Measurements from ENCODE around the gene TAB2.

The TAB2 gene

GRCh38 chr6:149332602-149333265 is 15.2 kb downstream of the TAB2 start:
- no CpG with 5 or more reads among the region's 5 CpGs for WGBS, 2 experiments (ENCODE audit: insufficient coverage in 2 of 2)
- Histone ChIP-seq H3K27ac (ENCODE audit: low read depth, low read length, severe bottlenecking) (peak overlapping the region; percentile 36), H3K36me3 (ENCODE audit: control insufficient read depth, insufficient read depth, low read length) (no peaks in the 10 kb centered on the region), H3K4me3 (ENCODE audit: extremely low read depth, insufficient read depth, low read length, poor library complexity, severe bottlenecking) (no peak overlapping the region), H3K9me3 (ENCODE audit: control insufficient read depth, low read length) (no peaks in the 10 kb centered on the region), H3K4me1 (ENCODE audit: control insufficient read depth, insufficient read depth, low read length, poor library complexity, severe bottlenecking) (peaks cover 60% of the 10 kb centered on the region)

- no peak overlapping the region for H3K4me3 ChIP-seq (ENCODE audit: extremely low read depth, insufficient read depth, low read length, poor library complexity, severe bottlenecking)
- 100% methylated on average over 3 of the region's 4 CpGs; no CpG with 5 or more reads in 1 of the 2 experiments for WGBS, 2 experiments (ENCODE audit: insufficient coverage in 2 of 2)
Measured at GRCh38 chr6:149333266-149333620, 15.7 kb downstream of the TAB2 start.

GRCh38 chr6:149334201-149334600 is 16.7 kb downstream of the TAB2 start:
- Histone ChIP-seq H3K9me3 (ENCODE audit: control insufficient read depth, low read length) (no peaks in the 10 kb centered on the region), H3K4me1 (ENCODE audit: control insufficient read depth, insufficient read depth, low read length, poor library complexity, severe bottlenecking) (peaks cover 55% of the 10 kb centered on the region), H3K4me3 (ENCODE audit: extremely low read depth, insufficient read depth, low read length, poor library complexity, severe bottlenecking) (no peak overlapping the region), H3K36me3 (ENCODE audit: control insufficient read depth, insufficient read depth, low read length) (no peaks in the 10 kb centered on the region), H3K27ac (ENCODE audit: low read depth, low read length, severe bottlenecking) (no peak overlapping the region)
- WGBS, 2 experiments (ENCODE audit: insufficient coverage in 2 of 2), result 33 to 44% methylated on average over 2 of the region's 3 CpGs

More at GRCh38 chr6:149333266-149333620, 15.7 kb downstream of the TAB2 start:
- H3K27ac ChIP-seq (ENCODE audit: low read depth, low read length, severe bottlenecking), result peak overlapping the region; percentile 36
- no peaks in the 10 kb centered on the region for H3K9me3 ChIP-seq (ENCODE audit: control insufficient read depth, low read length)
- H3K4me1 ChIP-seq (ENCODE audit: control insufficient read depth, insufficient read depth, low read length, poor library complexity, severe bottlenecking), result peaks cover 60% of the 10 kb centered on the region
- no peaks in the 10 kb centered on the region for H3K36me3 ChIP-seq (ENCODE audit: control insufficient read depth, insufficient read depth, low read length)

DNA sequence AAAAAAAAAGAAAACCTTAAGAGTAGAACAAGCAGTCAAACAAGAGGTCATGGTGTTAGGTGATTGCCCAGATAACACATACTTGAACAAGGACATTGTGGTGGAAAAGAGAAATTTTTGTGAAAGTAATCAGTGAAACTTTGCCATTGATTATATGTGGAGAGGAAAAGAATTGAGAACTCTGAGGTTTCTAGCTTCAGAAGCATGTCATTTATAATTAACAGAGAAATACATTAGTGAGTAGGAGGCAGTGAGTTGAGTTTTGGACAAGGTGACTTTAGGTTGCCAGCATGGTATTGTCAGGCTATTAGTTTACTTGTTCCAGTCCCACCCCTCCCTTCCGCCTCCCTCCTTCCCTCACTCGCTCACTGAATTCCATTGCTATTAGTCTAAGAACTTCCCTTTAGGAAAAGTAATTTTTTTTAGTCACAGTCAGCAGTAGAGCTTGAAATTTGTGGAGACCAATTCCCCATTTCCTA is 17.2 kb downstream of the TAB2 start:
- peak overlapping the region; percentile 36 for H3K27ac ChIP-seq (ENCODE audit: low read depth, low read length, severe bottlenecking)
- 66% methylated on average over 2 of the region's 2 CpGs; no CpG with 5 or more reads in 1 of the 2 experiments for WGBS, 2 experiments (ENCODE audit: insufficient coverage in 2 of 2)
- peaks cover 51% of the 10 kb centered on the region for H3K4me1 ChIP-seq (ENCODE audit: control insufficient read depth, insufficient read depth, low read length, poor library complexity, severe bottlenecking)
- H3K9me3 ChIP-seq (ENCODE audit: control insufficient read depth, low read length), result no peaks in the 10 kb centered on the region
- H3K4me3 ChIP-seq (ENCODE audit: extremely low read depth, insufficient read depth, low read length, poor library complexity, severe bottlenecking), result no peak overlapping the region
- no peaks in the 10 kb centered on the region for H3K36me3 ChIP-seq (ENCODE audit: control insufficient read depth, insufficient read depth, low read length)

DNA sequence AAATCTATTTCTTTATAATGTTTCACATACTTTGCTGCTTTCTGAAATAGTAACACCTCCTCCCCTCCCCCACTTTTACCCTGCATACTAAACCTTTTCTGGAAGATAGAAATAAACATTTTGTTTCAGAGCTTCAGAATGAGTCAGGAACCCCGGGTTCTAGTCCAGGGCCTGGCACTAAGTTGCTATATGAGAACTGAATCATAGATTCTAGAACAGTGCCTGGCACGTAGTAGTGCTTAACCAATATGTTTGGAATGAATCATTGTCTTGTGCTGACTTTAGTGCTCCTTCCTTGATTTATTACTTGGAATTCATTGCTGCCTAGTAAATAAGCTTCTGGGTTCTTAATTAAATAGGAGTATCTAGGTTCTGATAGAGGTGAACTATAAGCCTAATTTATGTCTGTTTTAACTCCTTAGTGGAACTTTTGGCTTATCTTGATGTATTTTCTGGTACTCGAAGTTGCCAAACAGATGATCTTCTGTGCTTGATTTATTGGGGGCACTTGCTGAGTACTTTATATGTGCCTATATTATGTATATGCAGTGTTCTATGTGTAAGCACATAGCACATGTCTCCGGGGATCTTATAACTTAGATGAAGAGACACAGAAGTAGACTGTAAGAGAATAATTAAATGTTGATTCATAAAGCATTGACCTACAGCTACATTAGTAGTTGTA is 18.6 kb downstream of the TAB2 start:
- H3K9me3 ChIP-seq (ENCODE audit: control insufficient read depth, low read length), result no peaks in the 10 kb centered on the region
- no peak overlapping the region for H3K4me3 ChIP-seq (ENCODE audit: extremely low read depth, insufficient read depth, low read length, poor library complexity, severe bottlenecking)
- H3K27ac ChIP-seq (ENCODE audit: low read depth, low read length, severe bottlenecking), result peak overlapping the region; percentile 33
- H3K4me1 ChIP-seq (ENCODE audit: control insufficient read depth, insufficient read depth, low read length, poor library complexity, severe bottlenecking), result peaks cover 51% of the 10 kb centered on the region
- no peaks in the 10 kb centered on the region for H3K36me3 ChIP-seq (ENCODE audit: control insufficient read depth, insufficient read depth, low read length)
- WGBS, 2 experiments (ENCODE audit: insufficient coverage in 2 of 2), result 90 to 93% methylated on average over 3 of the region's 4 CpGs

- Histone ChIP-seq H3K4me1 (ENCODE audit: control insufficient read depth, insufficient read depth, low read length, poor library complexity, severe bottlenecking) (peaks cover 47% of the 10 kb centered on the region), H3K27ac (ENCODE audit: low read depth, low read length, severe bottlenecking) (peak overlapping the region; percentile 33), H3K4me3 (ENCODE audit: extremely low read depth, insufficient read depth, low read length, poor library complexity, severe bottlenecking) (no peak overlapping the region), H3K9me3 (ENCODE audit: control insufficient read depth, low read length) (no peaks in the 10 kb centered on the region), H3K36me3 (ENCODE audit: control insufficient read depth, insufficient read depth, low read length) (no peaks in the 10 kb centered on the region)
Measured at GRCh38 chr6:149336609-149336928, 19.1 kb downstream of the TAB2 start.

GRCh38 chr6:149337320-149337719 is 19.8 kb downstream of the TAB2 start:
- H3K9me3 ChIP-seq (ENCODE audit: control insufficient read depth, low read length), result no peaks in the 10 kb centered on the region
- H3K36me3 ChIP-seq (ENCODE audit: control insufficient read depth, insufficient read depth, low read length), result no peaks in the 10 kb centered on the region
- 88% methylated on average over 1 of the region's 1 CpG; no CpG with 5 or more reads in 1 of the 2 experiments for whole genome bisulfite sequencing, 2 experiments (ENCODE audit: insufficient coverage in 2 of 2)
- no peak overlapping the region for H3K27ac ChIP-seq (ENCODE audit: low read depth, low read length, severe bottlenecking)
- H3K4me1 ChIP-seq (ENCODE audit: control insufficient read depth, insufficient read depth, low read length, poor library complexity, severe bottlenecking), result peaks cover 40% of the 10 kb centered on the region
- no peak overlapping the region for H3K4me3 ChIP-seq (ENCODE audit: extremely low read depth, insufficient read depth, low read length, poor library complexity, severe bottlenecking)

- 100% methylated on average over 2 of the region's 4 CpGs; no CpG with 5 or more reads in 1 of the 2 experiments for WGBS, 2 experiments (ENCODE audit: insufficient coverage in 2 of 2)
- H3K4me3 ChIP-seq (ENCODE audit: extremely low read depth, insufficient read depth, low read length, poor library complexity, severe bottlenecking), result no peak overlapping the region
- H3K4me1 ChIP-seq (ENCODE audit: control insufficient read depth, insufficient read depth, low read length, poor library complexity, severe bottlenecking), result peaks cover 16% of the 10 kb centered on the region
- no peaks in the 10 kb centered on the region for H3K9me3 ChIP-seq (ENCODE audit: control insufficient read depth, low read length)
- H3K36me3 ChIP-seq (ENCODE audit: control insufficient read depth, insufficient read depth, low read length), result no peaks in the 10 kb centered on the region
- no peak overlapping the region for H3K27ac ChIP-seq (ENCODE audit: low read depth, low read length, severe bottlenecking)
Measured at GRCh38 chr6:149340200-149340599, 22.7 kb downstream of the TAB2 start.

DNA sequence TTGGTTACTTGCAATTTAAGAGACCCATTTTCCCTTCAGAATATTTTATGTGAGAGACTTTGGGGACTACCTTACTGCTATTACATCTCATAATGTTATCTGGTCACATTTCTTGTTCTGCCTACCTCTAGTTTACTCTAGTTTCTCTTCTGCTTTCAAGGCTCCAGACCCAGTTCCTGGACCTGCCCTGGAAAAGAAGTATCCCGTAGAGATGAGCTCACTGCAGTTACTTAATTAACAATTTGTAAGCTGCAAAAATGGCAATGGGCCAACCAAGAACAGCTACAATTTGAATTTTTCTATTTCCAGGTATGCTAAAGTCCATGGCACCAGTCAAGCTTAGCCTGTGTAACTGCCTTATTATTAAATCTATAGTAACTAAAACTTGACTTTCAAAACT is 25.0 kb downstream of the TAB2 start:
- no peaks in the 10 kb centered on the region for H3K9me3 ChIP-seq (ENCODE audit: control insufficient read depth, low read length)
- no peak overlapping the region for H3K27ac ChIP-seq (ENCODE audit: low read depth, low read length, severe bottlenecking)
- H3K4me3 ChIP-seq (ENCODE audit: extremely low read depth, insufficient read depth, low read length, poor library complexity, severe bottlenecking), result no peak overlapping the region
- H3K4me1 ChIP-seq (ENCODE audit: control insufficient read depth, insufficient read depth, low read length, poor library complexity, severe bottlenecking), result no peaks in the 10 kb centered on the region
- no peaks in the 10 kb centered on the region for H3K36me3 ChIP-seq (ENCODE audit: control insufficient read depth, insufficient read depth, low read length)
- WGBS, 2 experiments (ENCODE audit: insufficient coverage in 2 of 2), result 90% methylated on average over 1 of the region's 1 CpG; no CpG with 5 or more reads in 1 of the 2 experiments

DNA sequence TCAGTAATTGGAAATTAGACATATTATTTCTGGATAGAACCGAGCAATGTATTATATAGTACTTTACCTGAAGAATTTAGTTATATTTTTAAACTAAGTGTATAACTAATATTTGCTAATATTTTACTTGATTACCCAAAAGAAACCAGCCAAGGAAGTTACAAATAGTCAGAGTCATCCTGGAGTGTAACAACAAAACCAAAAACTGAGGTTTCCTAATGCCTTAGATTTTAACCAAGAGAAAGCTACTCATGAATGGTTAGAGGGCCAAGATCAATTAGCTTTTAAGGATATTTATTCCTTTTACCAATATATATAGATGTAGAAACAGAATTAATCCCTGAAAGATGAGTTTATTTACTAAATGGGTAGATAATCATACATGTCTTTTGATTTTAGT is 26.0 kb downstream of the TAB2 start:
- Histone ChIP-seq H3K4me3 (ENCODE audit: extremely low read depth, insufficient read depth, low read length, poor library complexity, severe bottlenecking) (no peak overlapping the region), H3K9me3 (ENCODE audit: control insufficient read depth, low read length) (no peaks in the 10 kb centered on the region), H3K4me1 (ENCODE audit: control insufficient read depth, insufficient read depth, low read length, poor library complexity, severe bottlenecking) (no peaks in the 10 kb centered on the region), H3K36me3 (ENCODE audit: control insufficient read depth, insufficient read depth, low read length) (no peaks in the 10 kb centered on the region), H3K27ac (ENCODE audit: low read depth, low read length, severe bottlenecking) (no peak overlapping the region)
- WGBS, 2 experiments (ENCODE audit: insufficient coverage in 2 of 2), result no CpG with 5 or more reads among the region's 1 CpG

GRCh38 chr6:149346078-149346477 is 28.6 kb downstream of the TAB2 start:
- Histone ChIP-seq H3K4me1 (ENCODE audit: control insufficient read depth, insufficient read depth, low read length, poor library complexity, severe bottlenecking) (no peaks in the 10 kb centered on the region), H3K27ac (ENCODE audit: low read depth, low read length, severe bottlenecking) (no peak overlapping the region), H3K36me3 (ENCODE audit: control insufficient read depth, insufficient read depth, low read length) (no peaks in the 10 kb centered on the region), H3K4me3 (ENCODE audit: extremely low read depth, insufficient read depth, low read length, poor library complexity, severe bottlenecking) (no peak overlapping the region), H3K9me3 (ENCODE audit: control insufficient read depth, low read length) (no peaks in the 10 kb centered on the region)
- WGBS, 2 experiments (ENCODE audit: insufficient coverage in 2 of 2), result no CpG with 5 or more reads among the region's 3 CpGs
